Endothelial cell of umbilical vein (primary cell): ENCODE results near the gene CCL27. TPM values are rescaled to one million over a fixed set of nuclear protein-coding genes. Genes with fewer than 3 reads are reported as not detected.

ENCODE experiments used
- BruUV-seq: library from RNA; stranded (reverse); fragments of 400-500 nt; replicated peaks from 2 replicates; lab custom pipeline; 2021; lab: Mats Ljungman, UMichigan
- CTCF ChIA-PET: fragments of 300-600, 350-600 bp; sonication (Branson Sonifier 250); formaldehyde crosslinking; loops from one replicate; lab custom pipeline; 2021; ENCODE audit warnings: antibody characterized with exemption, inconsistent platforms; lab: Charles Lee
- POLR2A ChIA-PET: fragments of 300-600, 350-600 bp; sonication (Branson Sonifier 250); formaldehyde crosslinking; loops from one replicate; lab custom pipeline; 2021; ENCODE audit warnings: antibody characterized with exemption, inconsistent platforms; lab: Charles Lee
- DNase-seq: peaks from one replicate; pipeline ENCODE4 v3.0.0-alpha.2; 2011; ENCODE audit warnings: low read depth, low spot score
- FAIRE-seq: peaks from 2 replicates; lab custom pipeline; 2011; peaks lifted over from hg19 to GRCh38; lab: Jason Lieb, UNC
- H2AFZ ChIP-seq: 2 replicates; pipeline ENCODE4 v1.6.0; 2012; ENCODE audit warnings: low read depth, low read length, control low read depth, inconsistent platforms
- H3K27ac ChIP-seq: 2 replicates; pipeline ENCODE4 v1.5.1; 2011; ENCODE audit warnings: low read depth, mild to moderate bottlenecking, control low read depth, low read length, moderate library complexity; ENCODE audit not compliant: insufficient read depth
- H3K27me3 ChIP-seq, 2 experiments: 2 replicates each; pipeline versions ENCODE4 v1.6.0 to v1.6.1; 2011; ENCODE audit warnings: low read length in 2 of 2, mixed read lengths in 1 of 2; ENCODE audit not compliant: control insufficient read depth in 2 of 2, insufficient read depth in 2 of 2
- H3K36me3 ChIP-seq, 2 experiments: 2 replicates in 1 of 2; 3 replicates in 1 of 2; pipeline ENCODE4 v1.5.1; 2011; ENCODE audit warnings: low read length in 2 of 2, mild to moderate bottlenecking in 1 of 2, moderate library complexity in 1 of 2; ENCODE audit not compliant: control insufficient read depth in 2 of 2, insufficient read depth in 2 of 2; ENCODE audit errors: extremely low read depth in 1 of 2
- H3K4me1 ChIP-seq: 3 replicates; pipeline ENCODE4 v1.5.1; 2011; ENCODE audit warnings: mild to moderate bottlenecking, low read length; ENCODE audit not compliant: control insufficient read depth, insufficient read depth; ENCODE audit errors: extremely low read depth
- H3K4me2 ChIP-seq: 2 replicates; pipeline ENCODE4 v1.6.1; 2011; ENCODE audit warnings: low read length, control low read depth, mixed read lengths; ENCODE audit not compliant: insufficient read depth
- H3K4me3 ChIP-seq, 3 experiments: fragments of 200-600 bp in 1 of 3; sonication (generic), shearing (Covaris generic) in 1 of 3; replicated peaks in 1 of 3; 2 replicates each; pipeline ENCODE4 v1.5.1; 2011 to 2016; ENCODE audit warnings: control low read depth in 3 of 3, low read length in 3 of 3, mild to moderate bottlenecking in 2 of 3, inconsistent platforms in 1 of 3, low read depth in 1 of 3, moderate library complexity in 1 of 3; ENCODE audit not compliant: insufficient read depth in 1 of 3
- H3K79me2 ChIP-seq: 2 replicates; pipeline ENCODE4 v1.6.0; 2012; ENCODE audit warnings: low read length, inconsistent platforms; ENCODE audit not compliant: control insufficient read depth, insufficient read depth
- H3K9ac ChIP-seq: replicated peaks from 2 replicates; pipeline ENCODE3; 2011; ENCODE audit warnings: low read length, control low read depth; ENCODE audit not compliant: insufficient read depth; ENCODE audit errors: extremely low read depth
- H3K9me1 ChIP-seq: replicated peaks from 3 replicates; pipeline ENCODE4 v1.6.0; 2011; ENCODE audit warnings: mild to moderate bottlenecking, low read length; ENCODE audit not compliant: control insufficient read depth, insufficient read depth; ENCODE audit errors: extremely low read depth
- H3K9me3 ChIP-seq: replicated peaks from 2 replicates; pipeline ENCODE4 v1.5.1; 2012; ENCODE audit warnings: low read length, inconsistent platforms; ENCODE audit not compliant: control insufficient read depth, insufficient read depth
- H4K20me1 ChIP-seq: replicated peaks from 2 replicates; pipeline ENCODE3; 2011; ENCODE audit warnings: mild to moderate bottlenecking, low read length; ENCODE audit not compliant: control insufficient read depth, insufficient read depth; ENCODE audit errors: extremely low read depth
- EZH2 ChIP-seq: IDR thresholded peaks from 2 replicates; pipeline ENCODE4 v1.6.1; 2012; ENCODE audit warnings: borderline replicate concordance, low read depth, mild to moderate bottlenecking, moderate library complexity, low read length, inconsistent platforms; ENCODE audit not compliant: severe bottlenecking
- GATA2 ChIP-seq: IDR thresholded peaks from 2 replicates; pipeline ENCODE4 v1.7.0; 2011; ENCODE audit warnings: low read depth, mild to moderate bottlenecking, moderate library complexity, mixed read lengths, low read length; ENCODE audit not compliant: insufficient read length, insufficient read depth
- JUN ChIP-seq: IDR thresholded peaks from 2 replicates; pipeline ENCODE4 v1.6.1; 2011; ENCODE audit warnings: borderline replicate concordance, low read depth; ENCODE audit not compliant: insufficient read length, insufficient read depth
- MYC ChIP-seq: IDR thresholded peaks from one replicate; pipeline ENCODE4 v1.6.1; 2011; ENCODE audit warnings: mild to moderate bottlenecking, low read depth, low read length
- POLR2AphosphoS5 ChIP-seq: IDR thresholded peaks from 2 replicates; pipeline ENCODE4 v1.6.1; 2012; ENCODE audit warnings: low read depth, mild to moderate bottlenecking, control low read depth, low read length, moderate library complexity; ENCODE audit not compliant: insufficient read depth
- dilution Hi-C: fragments of 300-500 bp; cut with MboI; formaldehyde crosslinking; loops from one replicate; pipeline ENCODE4 v1.15.0; 2019; ENCODE audit warnings: low sequenced_read_pairs; ENCODE audit not compliant: extremely low pct_ligation_motif_present
- intact Hi-C: fragments of 100-400 bp; cut with micrococcal nuclease; formaldehyde crosslinking; loops from one replicate; pipeline ENCODE4 v1.10.0; 2022
- polyA plus RNA-seq, 4 experiments: library from polyadenylated mRNA; depleted of rRNA in 3 of 4; stranded (reverse) in 3 of 4; unstranded in 1 of 4; fragments of >200 nt; gene quantifications; 2 replicates each; pipeline versions ENCODE4 v1.2.1 to v1.2.3, GENCODE V29; 2011 to 2012; ENCODE audit warnings: missing spikeins in 1 of 4
- total RNA-seq: library from RNA; stranded (reverse); gene quantifications from 2 replicates; pipeline ENCODE4 v1.2.3, GENCODE V29; 2021
- TF ChIP-seq, protein P1 (sequence below): IDR thresholded peaks from 2 replicates; pipeline ENCODE4 v1.6.1; 2011; ENCODE audit not compliant: insufficient read depth, insufficient read length

The CCL27 gene
- total and polyA plus RNA-seq, 2 donors (not counting 3 experiments of a cell fraction or from before 2014, with no cell fraction given): not detected

DNA sequence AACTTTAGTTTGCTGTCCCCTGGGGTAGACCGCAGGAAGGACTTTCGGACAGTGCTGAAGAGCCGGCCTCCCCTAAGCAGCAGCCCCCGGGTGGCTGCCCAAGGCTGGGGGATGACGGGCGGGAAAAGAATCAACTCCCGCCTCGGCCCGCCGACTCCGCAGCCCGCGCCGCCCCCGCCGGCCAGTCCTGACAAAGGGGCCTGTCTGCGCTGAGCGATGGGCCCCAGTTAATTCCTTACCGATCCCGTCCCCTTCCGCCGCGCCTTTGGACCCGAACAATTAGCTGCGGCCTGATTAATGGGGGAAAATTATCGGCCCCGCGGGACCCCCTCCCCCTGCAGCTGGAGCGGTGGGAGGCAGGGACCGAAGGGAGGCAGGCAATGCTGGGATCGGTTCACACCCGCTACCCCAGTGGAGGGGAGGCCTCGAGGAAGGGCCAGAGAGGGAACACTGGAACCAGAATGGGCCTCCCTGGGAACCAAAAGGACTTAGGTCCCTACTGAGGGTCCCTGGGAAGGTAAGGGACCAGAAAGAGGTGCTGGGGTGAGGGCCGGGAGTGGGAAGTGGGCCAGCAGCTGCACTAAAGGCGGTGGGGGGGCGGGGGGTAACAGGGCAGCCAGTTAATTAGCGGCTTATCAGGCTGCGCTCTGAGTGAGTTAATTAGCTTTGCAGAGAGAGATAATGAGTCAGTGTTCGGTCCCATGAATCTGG, 37.8 kb downstream of the CCL27 start:
- Histone ChIP-seq H4K20me1 (no peaks in the 10 kb centered on the region), H3K27me3 (peaks cover 56 to 66% of the 10 kb centered on the region in 2 experiments), H3K9me3 (no peaks in the 10 kb centered on the region), H3K4me2 (no peak overlapping the region), H3K4me3 (no peak overlapping the region), H3K79me2 (no peaks in the 10 kb centered on the region), H3K9me1 (no peaks in the 10 kb centered on the region), H3K27ac (no peak overlapping the region), H3K4me1 (peaks cover 12% of the 10 kb centered on the region), H3K9ac (no peak overlapping the region), H3K36me3 (no peaks in the 10 kb centered on the region), H2AFZ (no peak overlapping the region)
- ChIA-PET CTCF (interaction anchor here (1.5 to 1.9 kb wide), 2 partner anchors 9 to 21 kb away, joined by 4 to 14 read pairs; no protein-coding TSS in a partner anchor), POLR2A (no interaction called here)
- intact Hi-C loops: no loop called here
- dilution Hi-C loops: no loop called here
- DNase-seq (no peak), FAIRE-seq (no peak)
- TF ChIP-seq, protein P1, sequence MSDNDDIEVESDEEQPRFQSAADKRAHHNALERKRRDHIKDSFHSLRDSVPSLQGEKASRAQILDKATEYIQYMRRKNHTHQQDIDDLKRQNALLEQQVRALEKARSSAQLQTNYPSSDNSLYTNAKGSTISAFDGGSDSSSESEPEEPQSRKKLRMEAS: no peak
- no peak for TF ChIP-seq MYC
- TF ChIP-seq POLR2AphosphoS5: no peak
- no peak for TF ChIP-seq GATA2
- TF ChIP-seq EZH2: peak; percentile 99
- TF ChIP-seq JUN: no peak
- BruUV-seq: no TSS peak
